Stomach (tissue), 19 donors: Measurements from ENCODE around the gene PPP1R3D. TPM values are rescaled to one million over a fixed set of nuclear protein-coding genes. Genes with fewer than 3 reads are reported as not detected.
A peak's percentile ranks its signal among the peaks of the same experiment; 100 is the strongest.

Experiments used
- DNase-seq, 2 donors: peaks; one replicate each; pipeline versions ENCODE4 v3.0.0 to v3.0.0-alpha.2; 2013 to 2019
- H3K27ac ChIP-seq, 5 donors: fragments of 200-600 bp in 4 of 5; sonication (generic) in 4 of 5; one replicate each; pipeline ENCODE4 v1.5.1; 2013 to 2019; ENCODE audit warnings: mild to moderate bottlenecking in 1 of 5, moderate library complexity in 1 of 5
- H3K27me3 ChIP-seq, 3 donors: fragments of 200-600 bp; sonication (generic); one replicate each; pipeline ENCODE4 v1.5.1; 2017 to 2019; ENCODE audit warnings: mixed run types in 1 of 3
- H3K36me3 ChIP-seq, 4 donors: fragments of 200-600 bp; sonication (generic); 1 replicate in 3 of 4; 2 replicates in 1 of 4; pipeline ENCODE4 v1.5.1; 2016 to 2019
- H3K4me1 ChIP-seq, 4 donors: fragments of 200-600 bp; sonication (generic); one replicate each; pipeline ENCODE4 v1.5.1; 2016 to 2019
- H3K4me3 ChIP-seq, 4 donors: fragments of 200-600 bp; sonication (generic) in 3 of 4; one replicate each; pipeline ENCODE4 v1.5.1; 2016 to 2019; ENCODE audit warnings: mild to moderate bottlenecking in 1 of 4
- H3K9me3 ChIP-seq, 4 donors: fragments of 200-600 bp; sonication (generic); one replicate each; pipeline ENCODE4 v1.5.1; 2016 to 2019
- EP300 ChIP-seq: sonication (generic); formaldehyde crosslinking; IDR thresholded peaks from one replicate; pipeline ENCODE4 v1.6.1; 2017; ENCODE audit warnings: antibody characterized with exemption
- POLR2A ChIP-seq, 4 donors: fragments of 450-650 bp; IDR thresholded peaks; one replicate each; pipeline ENCODE4 v1.6.1; 2016; ENCODE audit warnings: antibody characterized with exemption in 4 of 4, control low read depth in 2 of 4, mild to moderate bottlenecking in 1 of 4, moderate library complexity in 1 of 4
- POLR2AphosphoS5 ChIP-seq, 3 donors: sonication (generic); formaldehyde crosslinking; IDR thresholded peaks; one replicate each; pipeline ENCODE4 v1.6.1; 2016; ENCODE audit warnings: antibody characterized with exemption in 3 of 3
- WGBS, 5 donors: extraction: QIAGEN DNeasy Blood & Tissue Kit in 3 of 5; methylation state at CpG; one replicate each; pipeline versions ENCODE4 v1.1.5 to v1.1.7; 2013 to 2018; 5-methylcytosine and 5-hydroxymethylcytosine counted together
- intact Hi-C: fragments of 100-400 bp; cut with DNase I; formaldehyde crosslinking; loops from one replicate; pipeline ENCODE4 v1.15.1; 2023; ENCODE audit warnings: low total_unique reads
- long read RNA-seq, 10 donors: transcript quantifications; one replicate each; lab custom pipeline, GENCODE V29; 2026
- polyA plus RNA-seq, 3 donors: library from polyadenylated mRNA; stranded (reverse); fragments of 200-250 nt; gene quantifications; one replicate each; pipeline ENCODE4 v1.2.3, GENCODE V29; 2013
- total RNA-seq, 5 donors: library from RNA; depleted of rRNA; stranded (reverse); fragments of >200 nt; gene quantifications; one replicate each; pipeline versions ENCODE4 v1.1.0 to v1.2.3, GENCODE V29; 2014 to 2016
- TF ChIP-seq, protein P1 (sequence below), 7 experiments: fragments of 450-650 bp in 4 of 7; fragments of 200-600 bp in 3 of 7; sonication (generic) in 3 of 7; IDR thresholded peaks; one replicate each; pipeline ENCODE4 v1.5.1; 2016 to 2019; ENCODE audit warnings: antibody characterized with exemption in 7 of 7, control low read depth in 2 of 7, mild to moderate bottlenecking in 1 of 7
- donor health status: healthy with polysubstance abuse.
- donor health status: Bipolar disorder and iron deficiency.
- donor health status: healthy.

The PPP1R3D gene
- total RNA-seq (1 to 10 TPM in 4 of 5 donors, under 1 TPM in 1; 0.58 to 7.1 (median 5.7) TPM), polyA plus RNA-seq (1 to 10 TPM; 2.6 to 3.8 (median 3.7) TPM)
- long read RNA-seq, donor 1, transcript PPP1R3D-201 (1 exons, 3,630 nt), result major isoform, 5 of 5 reads
- long read RNA-seq, donor 1, partial matches to known transcripts, result 0 of 5 reads
- long read RNA-seq, donor 1, other reads (novel, unspliced or antisense), result 0 of 5 reads
- long read RNA-seq, donor 2, transcript PPP1R3D-201 (1 exons, 3,630 nt), result major isoform, 5 of 17 reads
- long read RNA-seq, donor 2, partial matches to known transcripts, result 0 of 17 reads
- long read RNA-seq, donor 2, other reads (novel, unspliced or antisense), result 12 of 17 reads
- long read RNA-seq, donor 3, transcript PPP1R3D-201 (1 exons, 3,630 nt), result major isoform, 8 of 8 reads
- long read RNA-seq, donor 3, partial matches to known transcripts, result 0 of 8 reads
- long read RNA-seq, donor 3, other reads (novel, unspliced or antisense), result 0 of 8 reads
- long read RNA-seq, donor 4, partial matches to known transcripts, result 0 of 2 reads
- long read RNA-seq, donor 4, other reads (novel, unspliced or antisense), result 0 of 2 reads
- long read RNA-seq, donor 5, transcript PPP1R3D-201 (1 exons, 3,630 nt), result major isoform, 7 of 7 reads
- long read RNA-seq, donor 5, partial matches to known transcripts, result 0 of 7 reads
- long read RNA-seq, donor 5, other reads (novel, unspliced or antisense), result 0 of 7 reads
- long read RNA-seq, donor 6, transcript PPP1R3D-201 (1 exons, 3,630 nt), result major isoform, 13 of 30 reads
- long read RNA-seq, donor 6, partial matches to known transcripts, result 0 of 30 reads
- long read RNA-seq, donor 6, other reads (novel, unspliced or antisense), result 17 of 30 reads
- long read RNA-seq, donor 7, transcript PPP1R3D-201 (1 exons, 3,630 nt), result major isoform, 6 of 6 reads
- long read RNA-seq, donor 7, partial matches to known transcripts, result 0 of 6 reads
- long read RNA-seq, donor 7, other reads (novel, unspliced or antisense), result 0 of 6 reads
- long read RNA-seq, donor 8, transcript PPP1R3D-201 (1 exons, 3,630 nt), result major isoform, 11 of 11 reads
- long read RNA-seq, donor 8, partial matches to known transcripts, result 0 of 11 reads
- long read RNA-seq, donor 8, other reads (novel, unspliced or antisense), result 0 of 11 reads
- long read RNA-seq, donor 9, transcript PPP1R3D-201 (1 exons, 3,630 nt), result major isoform, 11 of 11 reads
- long read RNA-seq, donor 9, partial matches to known transcripts, result 0 of 11 reads
- long read RNA-seq, donor 9, other reads (novel, unspliced or antisense), result 0 of 11 reads
- long read RNA-seq, donor 10, partial matches to known transcripts, result 0 of 4 reads
- long read RNA-seq, donor 10, other reads (novel, unspliced or antisense), result 0 of 4 reads

GRCh38 chr20:59940129-59940955, at the start of gene PPP1R3D, which contains the start of gene FAM217B:
Gene PPP1R3D (minus strand): TSS chr20:59940305. CDS start chr20:59939931, 374 bp downstream.
Gene FAM217B (plus strand): TSS chr20:59940389. CDS start chr20:59943944, 3,555 bp downstream.
- intact Hi-C loops, result no loop called here
- TF ChIP-seq, protein P1, sequence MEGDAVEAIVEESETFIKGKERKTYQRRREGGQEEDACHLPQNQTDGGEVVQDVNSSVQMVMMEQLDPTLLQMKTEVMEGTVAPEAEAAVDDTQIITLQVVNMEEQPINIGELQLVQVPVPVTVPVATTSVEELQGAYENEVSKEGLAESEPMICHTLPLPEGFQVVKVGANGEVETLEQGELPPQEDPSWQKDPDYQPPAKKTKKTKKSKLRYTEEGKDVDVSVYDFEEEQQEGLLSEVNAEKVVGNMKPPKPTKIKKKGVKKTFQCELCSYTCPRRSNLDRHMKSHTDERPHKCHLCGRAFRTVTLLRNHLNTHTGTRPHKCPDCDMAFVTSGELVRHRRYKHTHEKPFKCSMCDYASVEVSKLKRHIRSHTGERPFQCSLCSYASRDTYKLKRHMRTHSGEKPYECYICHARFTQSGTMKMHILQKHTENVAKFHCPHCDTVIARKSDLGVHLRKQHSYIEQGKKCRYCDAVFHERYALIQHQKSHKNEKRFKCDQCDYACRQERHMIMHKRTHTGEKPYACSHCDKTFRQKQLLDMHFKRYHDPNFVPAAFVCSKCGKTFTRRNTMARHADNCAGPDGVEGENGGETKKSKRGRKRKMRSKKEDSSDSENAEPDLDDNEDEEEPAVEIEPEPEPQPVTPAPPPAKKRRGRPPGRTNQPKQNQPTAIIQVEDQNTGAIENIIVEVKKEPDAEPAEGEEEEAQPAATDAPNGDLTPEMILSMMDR (IDR thresholded peaks at IDR 0.05), result peak in 2 of 7 experiments; percentile 20 to 43
- TF ChIP-seq POLR2AphosphoS5 (IDR thresholded peaks at IDR 0.05), result peak; percentile 31 to 91 (median 69)
- TF ChIP-seq EP300, result no peak
- peak in 1 of 4 donors; percentile 71 for TF ChIP-seq POLR2A (IDR thresholded peaks at IDR 0.05)
- Histone ChIP-seq H3K9me3 (no peaks in the 10 kb centered on the region), H3K4me3 (peak within 1 kb of the TSS; percentile 63 to 81 (median 72)), H3K4me1 (peaks cover 29 to 66% (median 52%) of the 10 kb centered on the region in 4 donors), H3K27me3 (no peaks in the 10 kb centered on the region), H3K36me3 (peaks cover 13 to 31% (median 28%) of the 10 kb centered on the region in 4 donors), H3K27ac (peak within 1 kb of the TSS; percentile 93 to 99 (median 94))
- DNase-seq, result peak; percentile 98 to 99
- 0 to 1% (median 0%) methylated on average over 24 to 57 of the region's 57 CpGs for WGBS, 5 donors

DNA sequence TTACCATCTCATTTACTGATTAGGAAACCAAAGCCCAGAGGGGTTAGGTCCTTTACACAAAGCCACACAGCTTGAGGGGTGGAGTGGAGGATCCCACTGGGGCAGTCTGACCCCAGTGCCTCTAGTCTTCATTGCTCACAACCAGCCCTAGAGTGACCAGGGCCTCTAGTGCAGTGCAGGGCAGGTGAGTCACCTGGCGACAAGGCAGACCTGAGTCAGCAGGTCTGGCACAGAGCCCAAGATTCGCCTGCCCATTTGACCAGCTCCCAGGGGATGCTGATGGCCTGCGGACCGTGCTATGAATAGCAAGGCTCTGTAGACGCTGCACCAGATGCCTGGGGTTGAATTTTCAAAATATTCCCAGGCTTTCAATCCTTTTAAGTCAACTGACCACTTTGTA, 48.0 kb upstream of the PPP1R3D start:
- Histone ChIP-seq H3K4me3 (no peak overlapping the region), H3K27ac (no peak overlapping the region), H3K9me3 (no peaks in the 10 kb centered on the region), H3K4me1 (peaks cover 0 to 9% (median 2%) of the 10 kb centered on the region in 4 donors), H3K27me3 (no peaks in the 10 kb centered on the region), H3K36me3 (no peaks in the 10 kb centered on the region)
- TF ChIP-seq, protein P1 (IDR thresholded peaks at IDR 0.05), result no peak
- peak in 1 of 3 donors; percentile 56 for TF ChIP-seq POLR2AphosphoS5 (IDR thresholded peaks at IDR 0.05)
- 37 to 57% (median 41%) methylated on average over 5 of the region's 5 CpGs for WGBS, 5 donors
- intact Hi-C loops, result no loop called here
- peak; percentile 62 to 87 for DNase-seq

- H3K27ac ChIP-seq, result no peak overlapping the region
- no peaks in the 10 kb centered on the region for H3K9me3 ChIP-seq
- DNase-seq, result no peak
- 88 to 96% (median 93%) methylated on average over 7 of the region's 7 CpGs for WGBS, 5 donors
- H3K4me1 ChIP-seq, result peaks cover 0 to 9% (median 2%) of the 10 kb centered on the region in 4 donors
- intact Hi-C loops, result no loop called here
- H3K27me3 ChIP-seq, result no peaks in the 10 kb centered on the region
- no peak for TF ChIP-seq POLR2AphosphoS5 (IDR thresholded peaks at IDR 0.05)
- TF ChIP-seq, protein P1 (IDR thresholded peaks at IDR 0.05), result no peak
- TF ChIP-seq EP300, result no peak
- TF ChIP-seq POLR2A (IDR thresholded peaks at IDR 0.05), result no peak
- H3K36me3 ChIP-seq, result no peaks in the 10 kb centered on the region
- H3K4me3 ChIP-seq, result no peak overlapping the region
Measured at GRCh38 chr20:59987135-59987534, 47.0 kb upstream of the PPP1R3D start.
